Tibial nerve (tissue), 4 donors: ENCODE results near the gene ARHGAP33. TPM values are rescaled to one million over a fixed set of nuclear protein-coding genes. Genes with fewer than 3 reads are reported as not detected.

Experiments
- DNase-seq, 2 donors: peaks; one replicate each; pipeline ENCODE4 v3.0.0-alpha.2; 2019; ENCODE audit warnings: low spot score in 2 of 2
- H3K27ac ChIP-seq, 4 donors: fragments of 200-600 bp; sonication (generic) in 3 of 4; one replicate each; pipeline ENCODE4 v1.5.1; 2017 to 2019; ENCODE audit warnings: mild to moderate bottlenecking in 1 of 4
- H3K27me3 ChIP-seq, 2 donors: fragments of 200-600 bp; sonication (generic) in 1 of 2; one replicate each; pipeline versions ENCODE4 v1.5.1 to v1.6.0; 2017 to 2019
- H3K36me3 ChIP-seq, 3 donors: fragments of 200-600 bp; sonication (generic); one replicate each; pipeline ENCODE4 v1.5.1; 2018 to 2019
- H3K4me1 ChIP-seq, 4 donors: fragments of 200-600 bp; sonication (generic) in 3 of 4; one replicate each; pipeline ENCODE4 v1.5.1; 2017 to 2019
- H3K4me3 ChIP-seq, 4 donors: fragments of 200-600 bp; sonication (generic) in 3 of 4; one replicate each; pipeline ENCODE4 v1.5.1; 2017 to 2019; ENCODE audit warnings: mild to moderate bottlenecking in 1 of 4, moderate library complexity in 1 of 4
- H3K9me3 ChIP-seq, 4 donors: fragments of 200-600 bp; sonication (generic) in 3 of 4; one replicate each; pipeline ENCODE4 v1.5.1; 2017 to 2019
- EP300 ChIP-seq, 2 donors: sonication (generic); formaldehyde crosslinking; IDR thresholded peaks; one replicate each; pipeline ENCODE4 v1.6.1; 2017; ENCODE audit warnings: antibody characterized with exemption in 2 of 2, mild to moderate bottlenecking in 1 of 2
- POLR2A ChIP-seq, 2 donors: fragments of 450-650 bp; IDR thresholded peaks; one replicate each; pipeline ENCODE4 v1.6.1; 2017; ENCODE audit warnings: antibody characterized with exemption in 2 of 2, mild to moderate bottlenecking in 2 of 2, moderate library complexity in 2 of 2
- WGBS, 2 donors: methylation state at CpG; one replicate each; pipeline ENCODE4 v1.1.5; 2018; 5-methylcytosine and 5-hydroxymethylcytosine counted together
- total RNA-seq, 4 donors: library from RNA; depleted of rRNA; stranded (reverse); fragments of >200 nt; gene quantifications; one replicate each; pipeline ENCODE4 v1.1.0, GENCODE V29; 2016
- TF ChIP-seq, protein P1 (sequence below), 5 experiments: fragments of 200-600 bp in 3 of 5; fragments of 450-650 bp in 2 of 5; sonication (generic) in 3 of 5; IDR thresholded peaks; one replicate each; pipeline ENCODE4 v1.5.1; 2016 to 2019; ENCODE audit warnings: antibody characterized with exemption in 5 of 5, mild to moderate bottlenecking in 3 of 5, moderate library complexity in 2 of 5

Gene ARHGAP33
- total RNA-seq, 4 donors from 2014 or later, result 6.6 to 46.8 (median 26.1) TPM

- H3K27ac ChIP-seq, result no peak overlapping the region
- peaks cover 0 to 40% (median 0%) of the 10 kb centered on the region in 3 donors for H3K36me3 ChIP-seq
- no peak overlapping the region for H3K4me3 ChIP-seq
- no peaks in the 10 kb centered on the region for H3K27me3 ChIP-seq
- no peaks in the 10 kb centered on the region for H3K9me3 ChIP-seq
- no peak for DNase-seq
- no peaks in the 10 kb centered on the region for H3K4me1 ChIP-seq
- no peak for TF ChIP-seq EP300 (IDR thresholded peaks at IDR 0.05)
- 75 to 82% methylated on average over 9 to 10 of the region's 11 CpGs for WGBS, 2 donors
Measured at GRCh38 chr19:35789195-35789977, 14.0 kb downstream of the ARHGAP33 start.

- WGBS, 2 donors, result 72 to 79% methylated on average over 10 to 12 of the region's 19 CpGs
- Histone ChIP-seq H3K27ac (no peak overlapping the region), H3K27me3 (no peaks in the 10 kb centered on the region), H3K36me3 (peaks cover 0 to 31% (median 0%) of the 10 kb centered on the region in 3 donors), H3K4me3 (no peak overlapping the region), H3K4me1 (no peaks in the 10 kb centered on the region), H3K9me3 (no peaks in the 10 kb centered on the region)
- TF ChIP-seq, protein P1, sequence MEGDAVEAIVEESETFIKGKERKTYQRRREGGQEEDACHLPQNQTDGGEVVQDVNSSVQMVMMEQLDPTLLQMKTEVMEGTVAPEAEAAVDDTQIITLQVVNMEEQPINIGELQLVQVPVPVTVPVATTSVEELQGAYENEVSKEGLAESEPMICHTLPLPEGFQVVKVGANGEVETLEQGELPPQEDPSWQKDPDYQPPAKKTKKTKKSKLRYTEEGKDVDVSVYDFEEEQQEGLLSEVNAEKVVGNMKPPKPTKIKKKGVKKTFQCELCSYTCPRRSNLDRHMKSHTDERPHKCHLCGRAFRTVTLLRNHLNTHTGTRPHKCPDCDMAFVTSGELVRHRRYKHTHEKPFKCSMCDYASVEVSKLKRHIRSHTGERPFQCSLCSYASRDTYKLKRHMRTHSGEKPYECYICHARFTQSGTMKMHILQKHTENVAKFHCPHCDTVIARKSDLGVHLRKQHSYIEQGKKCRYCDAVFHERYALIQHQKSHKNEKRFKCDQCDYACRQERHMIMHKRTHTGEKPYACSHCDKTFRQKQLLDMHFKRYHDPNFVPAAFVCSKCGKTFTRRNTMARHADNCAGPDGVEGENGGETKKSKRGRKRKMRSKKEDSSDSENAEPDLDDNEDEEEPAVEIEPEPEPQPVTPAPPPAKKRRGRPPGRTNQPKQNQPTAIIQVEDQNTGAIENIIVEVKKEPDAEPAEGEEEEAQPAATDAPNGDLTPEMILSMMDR (IDR thresholded peaks at IDR 0.05), result no peak
- TF ChIP-seq POLR2A (IDR thresholded peaks at IDR 0.05) (no peak), EP300 (IDR thresholded peaks at IDR 0.05) (no peak)
- no peak for DNase-seq
Measured at GRCh38 chr19:35789978-35790944, 14.9 kb downstream of the ARHGAP33 start.

DNA sequence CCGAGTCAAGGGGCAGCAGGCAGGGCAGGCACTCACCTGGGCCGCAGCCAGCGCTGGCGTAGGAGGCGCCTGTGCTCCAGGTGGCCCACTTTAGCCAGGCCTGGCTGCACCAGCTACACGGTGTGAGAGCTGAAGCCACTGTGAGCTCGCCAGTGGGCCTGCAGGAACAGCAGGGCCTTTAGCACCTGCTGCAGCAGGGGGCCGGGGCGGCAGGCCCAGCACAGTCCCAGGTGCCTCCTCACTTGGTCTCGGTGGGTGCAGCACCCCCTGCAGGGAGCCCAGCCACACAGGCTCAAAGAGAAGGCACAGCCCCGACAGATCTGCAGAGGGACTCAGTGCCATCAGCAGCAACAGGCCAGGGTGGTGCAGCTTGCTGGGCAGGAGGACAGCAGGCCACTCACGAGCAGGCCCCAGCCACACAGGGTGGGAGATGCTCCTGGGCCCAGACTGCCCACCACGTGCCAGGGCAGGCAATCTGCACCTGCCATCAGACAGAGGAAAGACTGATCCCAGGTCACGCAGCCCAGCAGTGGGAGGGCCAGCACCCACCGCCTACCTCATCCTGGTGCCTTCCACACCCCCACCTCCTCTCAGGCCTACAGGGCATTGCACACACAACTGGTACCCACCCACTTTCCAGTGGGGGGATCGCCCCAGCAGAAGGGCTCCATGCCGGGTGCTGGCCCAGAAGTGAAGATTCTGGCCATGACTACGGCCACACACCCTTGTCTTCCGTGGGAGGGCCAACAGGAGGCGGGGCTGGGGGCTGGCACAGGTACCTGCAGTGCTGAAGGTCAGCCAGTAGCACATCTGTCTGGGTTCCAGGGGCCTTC is 15.8 kb downstream of the ARHGAP33 start:
- Histone ChIP-seq H3K9me3 (no peaks in the 10 kb centered on the region), H3K27ac (no peak overlapping the region), H3K27me3 (peaks cover 0 to 6% of the 10 kb centered on the region in 2 donors), H3K36me3 (peaks cover 0 to 22% (median 0%) of the 10 kb centered on the region in 3 donors), H3K4me1 (no peaks in the 10 kb centered on the region), H3K4me3 (no peak overlapping the region)
- no peak for DNase-seq
- TF ChIP-seq POLR2A (IDR thresholded peaks at IDR 0.05) (no peak), EP300 (IDR thresholded peaks at IDR 0.05) (no peak)
- TF ChIP-seq, protein P1 (IDR thresholded peaks at IDR 0.05), result no peak
- WGBS, 2 donors, result 54 to 62% methylated on average over 13 to 17 of the region's 20 CpGs

DNA sequence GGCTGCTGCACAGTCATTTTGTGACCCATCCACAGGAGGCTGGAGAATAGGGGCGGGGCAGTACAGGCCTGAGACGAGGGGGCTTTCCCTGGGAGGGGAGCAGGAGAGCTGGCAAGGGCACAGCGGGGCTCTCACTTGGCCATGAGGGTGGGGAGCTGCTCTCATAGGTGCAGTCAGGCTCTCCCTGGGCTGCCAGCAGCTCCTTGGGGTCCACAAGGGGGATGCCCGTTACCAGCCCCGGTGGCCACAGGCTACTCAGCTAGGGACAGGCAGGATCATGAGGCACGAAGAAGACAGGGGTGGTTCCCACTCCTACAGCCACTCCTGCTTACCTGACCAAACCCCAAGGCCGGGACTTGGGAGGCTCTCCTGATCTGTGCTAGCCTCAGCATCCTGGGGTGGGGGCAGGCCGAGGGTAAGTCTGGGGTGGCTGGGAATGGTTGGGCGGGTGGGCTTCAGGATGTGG is 16.5 kb downstream of the ARHGAP33 start:
- no peak for DNase-seq
- H3K4me3 ChIP-seq, result no peak overlapping the region
- no peak for TF ChIP-seq POLR2A (IDR thresholded peaks at IDR 0.05)
- TF ChIP-seq, protein P1 (IDR thresholded peaks at IDR 0.05), result no peak
- TF ChIP-seq EP300 (IDR thresholded peaks at IDR 0.05), result no peak
- H3K4me1 ChIP-seq, result no peaks in the 10 kb centered on the region
- H3K9me3 ChIP-seq, result no peaks in the 10 kb centered on the region
- no peak overlapping the region for H3K27ac ChIP-seq
- peaks cover 0 to 13% of the 10 kb centered on the region in 2 donors for H3K27me3 ChIP-seq
- peaks cover 0 to 15% (median 0%) of the 10 kb centered on the region in 3 donors for H3K36me3 ChIP-seq
- WGBS, 2 donors, result 69 to 89% methylated on average over 6 to 8 of the region's 9 CpGs

DNA sequence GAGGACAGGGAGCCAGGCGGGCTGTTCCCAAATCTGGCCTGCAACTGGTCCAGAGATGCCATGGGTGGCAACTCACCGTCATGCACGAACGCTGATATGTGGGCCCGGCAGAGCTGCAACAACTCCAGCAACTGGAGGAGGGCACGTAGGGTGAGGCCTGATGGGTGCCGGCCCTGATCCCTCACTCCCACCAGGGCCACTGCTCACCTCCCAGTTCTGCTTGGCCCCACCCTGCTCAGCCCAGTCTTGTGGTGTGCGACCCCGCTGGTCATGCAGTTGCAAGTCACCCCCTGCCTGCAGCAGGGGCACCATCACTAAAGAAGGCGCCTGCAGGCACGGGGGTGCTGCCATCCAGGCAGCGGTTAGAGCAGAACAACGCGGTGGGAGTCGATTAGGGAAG is 16.9 kb downstream of the ARHGAP33 start:
- TF ChIP-seq, protein P1 (IDR thresholded peaks at IDR 0.05), result no peak
- no peak for TF ChIP-seq EP300 (IDR thresholded peaks at IDR 0.05)
- no peak for TF ChIP-seq POLR2A (IDR thresholded peaks at IDR 0.05)
- peaks cover 0 to 11% (median 0%) of the 10 kb centered on the region in 3 donors for H3K36me3 ChIP-seq
- peaks cover 0 to 18% of the 10 kb centered on the region in 2 donors for H3K27me3 ChIP-seq

More for the DNA sequence above, 16.9 kb downstream of the ARHGAP33 start:
- DNase-seq, result no peak
- H3K4me1 ChIP-seq, result peaks cover 0 to 3% (median 0%) of the 10 kb centered on the region in 4 donors
- no peaks in the 10 kb centered on the region for H3K9me3 ChIP-seq
- no peak overlapping the region for H3K4me3 ChIP-seq
- WGBS, 2 donors, result 67 to 86% methylated on average over 8 to 15 of the region's 15 CpGs
- H3K27ac ChIP-seq, result no peak overlapping the region
